GM21737 (cell line): Measurements from ENCODE around the gene HPCA.

ENCODE experiments used
- ATAC-seq: cut with Tn5 transposase; IDR thresholded peaks from one replicate; pipeline ENCODE4 v1.9.1; 2021; ENCODE audit warnings: mild to moderate bottlenecking, moderate library complexity; ENCODE audit not compliant: unreplicated experiment

HPCA gene

DNA sequence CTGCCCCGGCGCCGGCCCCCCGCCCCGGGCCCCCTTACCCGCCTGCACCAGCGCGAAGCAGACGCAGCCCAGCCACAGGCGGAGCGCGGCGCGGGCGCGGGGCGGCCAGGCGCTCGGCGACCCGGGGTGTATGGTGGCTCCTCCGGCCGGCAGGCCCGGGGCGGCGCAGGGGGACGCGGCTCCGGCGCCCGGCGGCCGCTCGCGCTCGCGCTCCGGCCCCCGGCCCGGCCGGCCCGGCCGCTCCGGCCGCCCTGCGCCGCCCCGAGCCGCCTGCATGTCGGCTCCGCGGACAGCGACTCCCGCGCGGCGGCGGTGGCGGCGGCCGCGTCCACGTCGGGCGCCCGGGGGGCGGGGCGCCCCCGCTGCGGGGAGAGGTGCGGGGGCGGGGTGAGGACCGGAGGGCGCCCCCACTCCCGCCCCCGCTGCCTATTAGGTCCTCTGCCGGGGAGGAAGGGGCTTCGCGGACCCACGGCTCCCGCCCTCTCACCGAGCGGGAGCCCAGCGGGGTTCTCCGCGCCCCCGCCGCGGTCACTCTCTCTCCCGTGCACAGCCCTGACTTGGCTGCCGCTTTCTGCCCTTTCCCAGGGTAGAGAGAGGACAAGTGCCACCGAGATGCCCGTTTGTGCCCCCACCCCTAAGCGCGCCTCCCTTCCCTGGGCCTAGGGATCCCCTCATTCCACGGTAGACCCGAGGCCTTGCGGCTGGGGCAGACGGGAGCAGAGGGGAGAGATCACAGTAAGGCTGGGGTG, 15.5 kb upstream of the HPCA start, which contains the start of gene FNDC5:
Gene FNDC5, minus strand, starts transcription at position 298 of the 749 bp plus-strand sequence.
- no peak for ATAC-seq

DNA sequence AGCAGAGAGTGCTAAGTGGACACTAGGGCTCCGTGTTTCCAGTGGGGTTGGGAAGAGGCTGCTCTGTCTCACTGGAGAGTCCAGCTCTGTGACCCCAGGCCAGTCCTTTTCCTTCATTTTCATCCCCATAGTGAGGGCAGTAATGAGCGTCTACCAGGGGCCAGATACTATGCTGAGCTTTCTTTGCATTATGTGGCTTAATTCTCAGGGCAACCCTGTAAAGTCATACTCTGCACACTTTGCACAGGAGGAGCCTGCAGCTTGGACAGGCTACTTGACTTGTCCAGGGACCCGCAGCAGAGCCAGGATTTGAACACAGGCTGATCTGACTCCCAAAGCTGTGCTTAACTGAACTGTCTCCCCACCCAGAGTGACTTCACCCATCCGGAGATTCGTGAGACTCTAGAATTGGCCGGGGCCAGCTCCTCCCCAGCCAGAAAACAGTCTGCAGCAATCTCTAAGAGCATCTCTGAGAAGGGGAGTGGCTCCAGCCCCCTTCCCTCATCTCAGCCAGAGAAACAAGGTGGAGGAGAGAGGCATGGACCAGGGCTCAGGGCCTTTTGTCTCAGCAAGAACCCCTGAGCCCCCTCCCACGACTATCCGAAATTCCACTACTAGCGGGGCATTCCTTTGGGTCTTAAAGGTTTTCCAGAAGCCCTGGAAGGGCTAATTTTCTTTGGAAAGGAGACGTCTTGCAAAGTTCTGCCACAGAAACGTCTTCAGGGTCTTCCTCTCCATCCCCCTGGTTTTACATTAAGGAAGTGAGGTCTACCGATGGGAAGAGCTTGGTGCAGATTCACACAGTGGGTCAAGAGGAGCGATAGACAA, 14.7 kb upstream of the HPCA start:
- ATAC-seq, result no peak

DNA sequence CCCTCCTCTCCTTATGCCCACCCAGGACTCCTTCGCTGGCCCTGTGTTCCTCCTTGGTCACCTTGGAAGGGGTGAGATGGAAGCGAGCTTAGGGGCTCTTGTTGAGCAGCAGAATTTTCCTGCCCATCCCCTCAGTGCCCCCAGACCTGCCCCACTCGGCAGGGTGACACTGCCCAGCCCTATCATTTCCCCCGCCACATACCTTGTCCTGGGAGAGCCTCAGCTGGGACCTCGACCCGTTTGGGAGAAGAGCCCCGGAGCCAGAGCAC, 14.2 kb upstream of the HPCA start:
- no peak for ATAC-seq

DNA sequence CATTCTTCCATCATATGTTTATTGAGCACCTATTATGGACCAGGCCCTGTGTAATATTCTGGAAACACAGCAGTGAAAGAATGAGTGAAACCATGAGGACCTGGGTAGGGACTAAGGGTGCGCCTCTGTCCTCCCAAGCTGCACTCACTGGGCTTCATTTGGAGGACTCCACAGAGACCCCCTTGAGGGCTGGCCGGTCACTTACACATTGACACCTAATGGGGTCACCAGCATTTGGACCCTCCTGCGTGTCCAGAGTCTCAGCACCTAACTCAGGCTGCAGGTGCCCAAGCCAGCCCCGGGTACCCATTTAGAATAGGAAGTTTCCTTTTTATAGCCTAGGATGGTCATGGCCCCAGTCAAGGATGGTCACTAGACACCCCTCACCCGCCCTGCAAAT, 12.8 kb upstream of the HPCA start:
- ATAC-seq, result no peak

DNA sequence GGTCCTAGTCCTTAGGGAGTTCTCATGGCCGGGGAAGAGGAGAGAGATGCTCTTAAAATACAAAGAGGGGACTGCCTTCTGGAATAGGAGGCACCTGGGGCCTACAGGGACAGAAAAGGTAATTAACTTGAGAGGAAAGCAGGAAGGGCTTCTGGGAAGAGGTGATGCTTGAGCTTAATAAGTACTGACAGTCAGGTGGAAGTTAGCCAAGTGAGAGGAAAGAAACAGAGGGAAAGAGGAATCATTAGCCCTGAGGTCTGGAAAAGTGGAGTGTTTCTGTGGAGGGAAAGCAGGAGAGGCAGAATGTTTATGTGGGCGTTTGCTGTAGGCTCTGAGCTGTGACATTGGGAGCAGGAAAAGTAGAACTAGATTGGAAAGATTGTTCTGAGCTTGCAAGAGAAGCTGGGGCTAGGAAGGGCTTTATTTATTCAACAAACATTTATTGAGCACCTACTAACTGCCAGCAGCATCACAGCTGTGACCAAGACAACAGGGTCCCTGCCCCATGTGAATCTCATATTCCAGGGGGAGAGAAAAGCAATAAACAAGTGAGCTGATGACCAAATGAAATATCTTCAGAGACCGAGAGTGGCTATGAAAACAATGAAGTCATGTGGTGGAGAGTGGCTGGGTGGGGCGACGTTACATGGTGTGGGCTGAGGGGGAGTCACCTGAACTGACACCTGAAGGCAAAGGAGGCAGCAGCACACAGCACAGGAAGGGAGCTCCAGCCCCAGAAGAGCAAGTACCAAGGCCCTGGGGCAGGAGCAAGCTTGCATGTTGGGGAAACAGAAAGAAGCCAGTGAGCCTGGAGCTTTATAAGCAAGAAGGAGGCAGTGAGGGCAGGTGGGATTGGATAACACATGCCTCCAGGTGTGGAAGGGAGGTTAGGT, 11.2 kb upstream of the HPCA start:
- no peak for ATAC-seq

DNA sequence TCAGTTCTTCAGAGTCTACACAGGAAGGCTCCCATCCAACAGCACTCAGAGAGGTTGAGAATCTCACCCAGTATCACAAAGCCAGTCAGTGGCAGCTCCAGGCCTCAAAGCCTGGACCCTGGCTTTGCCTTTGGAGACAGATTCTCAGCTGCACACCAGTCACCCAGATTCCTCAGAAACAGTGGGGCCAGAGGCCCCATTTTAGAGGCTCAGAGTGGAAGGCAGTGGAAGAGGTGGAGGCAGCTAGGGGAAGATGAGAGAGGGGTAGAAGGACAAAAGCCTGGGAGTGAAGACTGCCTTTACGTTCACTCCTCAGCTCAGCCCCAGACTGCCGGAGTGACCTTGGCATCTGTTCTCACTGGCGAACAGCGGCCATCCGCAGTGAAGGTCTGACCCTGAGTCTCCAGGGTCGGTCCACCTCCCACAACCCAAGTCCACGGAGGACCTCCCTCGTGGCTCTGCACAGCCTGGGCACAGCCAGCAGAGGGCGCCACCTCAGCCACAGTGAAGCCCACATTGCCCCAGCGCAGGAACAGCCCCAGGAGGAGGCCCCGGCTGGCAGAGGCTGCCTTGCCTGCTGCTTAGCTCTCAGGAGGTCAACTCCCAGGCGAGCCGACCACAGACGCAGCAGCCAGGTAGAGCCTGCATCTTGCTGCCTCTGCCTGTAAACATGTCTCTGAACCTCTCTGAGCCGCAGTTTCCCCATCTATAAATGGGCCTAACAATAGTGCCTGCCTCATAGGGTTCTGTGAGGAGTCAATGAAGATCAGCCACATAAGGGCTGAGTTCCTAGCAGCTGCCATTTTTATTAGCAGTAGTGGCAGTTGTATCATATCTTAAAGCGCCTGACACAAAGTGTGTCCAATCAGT, 9.7 kb upstream of the HPCA start:
- ATAC-seq, result no peak

DNA sequence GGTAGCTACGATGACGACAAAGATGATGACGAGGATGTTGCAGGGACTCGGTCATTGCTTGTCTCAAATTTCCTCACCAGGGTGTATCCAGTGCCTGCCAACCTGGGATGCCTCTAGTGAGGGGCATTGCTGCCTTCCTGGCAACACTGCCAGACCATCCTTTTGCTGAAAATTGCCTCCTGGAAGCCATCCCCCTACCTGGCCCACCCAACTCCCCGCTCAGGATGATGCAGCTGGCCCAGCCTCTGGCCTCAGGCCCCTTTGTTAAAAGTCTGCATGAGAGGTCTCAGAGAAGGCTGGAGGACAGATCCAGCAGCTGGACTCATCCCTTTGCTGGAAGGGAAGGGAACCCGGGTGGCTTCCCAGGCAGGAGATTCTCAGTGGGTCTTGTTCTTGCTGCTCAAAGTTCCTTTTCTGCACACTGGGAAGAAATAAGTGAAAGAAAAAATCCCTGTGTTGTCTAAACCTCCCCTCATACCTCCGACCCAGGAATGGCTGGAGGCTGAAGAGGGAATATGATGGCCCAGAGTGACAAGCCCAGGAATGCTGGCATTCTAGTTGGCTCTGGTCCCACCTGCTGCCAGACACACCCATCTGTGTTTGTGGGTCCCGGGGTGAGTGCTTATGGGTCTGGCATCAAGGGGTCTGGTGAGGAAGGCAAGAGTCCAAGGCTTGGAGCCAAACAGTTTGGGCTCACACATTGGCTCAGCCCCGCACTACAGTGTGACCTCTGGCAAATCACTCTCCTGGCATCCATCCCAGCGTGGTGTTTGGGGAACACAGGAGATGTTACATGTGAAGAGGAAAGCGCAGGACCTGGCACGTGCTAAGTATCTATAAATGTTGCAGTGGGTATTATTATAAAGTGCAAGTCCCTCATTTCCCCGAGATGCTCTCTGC, 8.8 kb upstream of the HPCA start:
- ATAC-seq, result no peak

DNA sequence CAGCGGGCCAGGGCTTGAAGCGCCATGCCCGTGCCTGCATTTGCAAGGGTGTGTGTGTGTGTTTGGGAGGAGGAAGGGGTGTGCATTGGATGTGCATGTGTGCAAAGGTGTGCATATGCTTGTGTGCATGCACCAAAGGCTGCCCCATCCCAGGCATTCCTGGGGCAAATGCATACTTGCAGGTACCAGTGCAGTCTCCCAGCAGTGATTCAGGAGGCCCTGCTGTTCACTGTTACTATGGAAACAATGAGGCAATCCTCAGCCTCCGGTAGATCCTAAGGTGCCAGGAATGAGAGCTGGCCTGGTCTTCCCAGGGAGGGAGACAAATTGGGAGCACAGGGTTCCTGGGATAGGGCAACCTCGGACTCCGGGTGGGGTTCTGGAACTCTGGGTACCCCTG, 8.1 kb upstream of the HPCA start:
- no peak for ATAC-seq

DNA sequence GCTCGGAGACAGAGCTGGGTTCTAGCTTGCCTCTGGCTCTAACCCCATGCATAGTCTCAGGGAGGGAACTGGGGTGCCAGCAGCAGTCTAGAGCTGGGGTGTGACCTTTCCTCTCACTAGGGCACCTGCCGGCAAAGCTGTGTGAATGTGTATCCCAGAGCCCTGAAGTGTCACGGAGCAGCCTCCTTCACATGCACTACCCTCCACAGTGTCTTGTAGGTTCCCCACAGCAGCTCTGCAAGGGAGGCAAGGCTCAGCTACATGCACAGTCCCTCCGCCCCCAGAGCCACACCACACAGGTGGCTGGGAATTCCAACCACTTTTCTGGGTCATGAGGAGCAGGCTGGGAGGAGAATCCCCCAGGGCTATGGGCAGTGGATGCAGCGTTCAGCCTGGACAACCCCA, 7.7 kb upstream of the HPCA start:
- ATAC-seq, result no peak

DNA sequence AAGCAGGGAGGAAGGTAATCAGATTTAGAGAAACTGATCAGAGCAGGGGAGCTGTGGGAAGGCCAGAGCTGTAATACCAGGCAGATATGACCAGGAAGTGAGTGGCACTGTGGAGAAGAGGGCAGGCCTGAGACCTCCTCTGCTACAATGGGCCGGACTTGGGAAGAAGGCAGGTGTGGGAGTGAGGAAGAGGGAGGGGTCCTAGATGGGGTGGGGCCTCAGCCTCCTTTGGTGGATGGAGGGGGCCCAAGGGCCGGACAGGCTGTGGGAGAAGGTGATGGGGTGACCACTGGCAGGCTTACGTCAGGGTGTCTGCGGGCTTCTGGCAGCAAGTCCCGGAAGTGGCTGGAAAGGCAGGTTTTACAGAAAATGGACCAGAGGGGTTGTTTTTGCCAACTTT, 5.0 kb upstream of the HPCA start:
- ATAC-seq, result no peak

DNA sequence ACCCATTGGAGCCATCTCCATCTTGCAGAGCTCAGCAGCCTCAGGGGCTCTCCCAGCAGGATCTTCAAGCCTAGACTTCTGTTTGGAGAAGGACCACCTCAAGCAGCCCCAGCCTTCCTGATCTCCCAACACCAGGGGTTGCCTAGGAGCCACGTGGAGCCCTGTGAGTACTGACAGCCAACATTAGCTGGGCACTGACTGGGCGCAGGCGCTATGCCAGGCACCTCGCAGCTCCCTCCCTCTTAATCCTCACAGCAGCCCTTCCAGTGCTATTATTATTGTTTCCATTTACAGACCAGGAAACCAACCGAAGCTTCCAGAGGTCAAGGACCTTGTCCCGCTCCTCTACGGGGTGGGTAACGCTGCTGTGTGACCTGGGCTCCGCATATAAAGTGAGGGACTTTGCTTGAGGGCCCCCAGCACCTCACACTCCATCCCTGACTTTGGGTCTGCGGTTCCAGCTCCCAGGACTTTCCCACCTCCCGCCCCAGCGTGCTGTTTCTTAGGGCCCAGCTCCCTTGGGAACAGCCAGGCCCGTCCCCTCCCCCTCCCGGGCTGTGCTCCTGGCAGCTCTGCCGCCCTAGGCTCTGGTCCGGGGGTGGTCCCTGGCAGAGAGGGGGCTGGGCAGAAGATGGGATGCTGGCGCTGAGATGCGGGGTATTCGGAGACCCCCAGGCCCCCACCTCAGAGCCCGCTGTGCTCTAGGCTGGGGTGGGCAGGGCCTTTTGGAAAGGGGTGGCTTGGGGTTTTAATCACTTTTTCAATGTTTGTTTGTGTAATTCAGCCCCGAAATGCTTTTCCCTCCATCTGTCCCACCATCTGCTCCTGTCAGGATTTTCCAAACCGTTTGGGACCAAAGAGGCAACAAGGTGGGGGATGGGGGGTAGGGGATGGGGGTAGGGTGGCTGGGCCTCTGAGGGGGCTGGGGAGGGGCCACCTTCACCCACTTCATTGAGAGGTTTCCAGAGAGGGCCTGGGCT, 4.1 kb upstream of the HPCA start:
- ATAC-seq, result no peak

DNA sequence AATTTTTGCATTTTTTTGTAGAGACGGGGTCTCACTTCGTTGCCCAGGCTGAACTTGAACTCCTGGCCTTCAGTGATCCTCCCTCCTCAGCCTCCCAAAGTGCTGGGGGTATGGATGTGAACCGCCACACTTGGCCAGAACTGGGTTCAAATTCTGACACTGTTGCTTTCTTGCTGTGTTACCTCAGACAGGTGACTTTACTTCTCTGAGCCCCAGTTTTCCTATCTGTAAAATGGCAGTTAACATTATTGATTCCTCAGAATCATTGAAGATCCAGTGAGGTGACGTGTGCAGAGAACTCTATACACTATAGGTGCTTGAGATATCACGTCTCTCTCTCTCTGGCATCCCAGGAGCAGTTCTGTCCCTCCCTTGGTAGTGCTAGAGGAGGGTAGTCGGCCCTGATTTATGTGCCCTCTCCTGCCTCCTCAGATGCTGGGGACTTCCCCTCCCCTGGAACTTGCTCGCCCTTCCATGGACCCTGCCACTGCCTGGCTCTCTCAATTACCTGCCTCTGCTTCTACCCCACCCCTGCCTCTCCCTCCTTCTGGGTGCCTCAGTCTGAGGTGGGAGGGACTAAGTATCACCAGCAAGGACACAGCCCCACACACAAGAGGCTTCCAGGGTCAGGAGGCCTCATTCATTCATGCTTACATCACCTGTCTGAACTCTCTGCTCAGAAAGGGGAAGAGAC, 2.8 kb upstream of the HPCA start:
- ATAC-seq, result no peak

DNA sequence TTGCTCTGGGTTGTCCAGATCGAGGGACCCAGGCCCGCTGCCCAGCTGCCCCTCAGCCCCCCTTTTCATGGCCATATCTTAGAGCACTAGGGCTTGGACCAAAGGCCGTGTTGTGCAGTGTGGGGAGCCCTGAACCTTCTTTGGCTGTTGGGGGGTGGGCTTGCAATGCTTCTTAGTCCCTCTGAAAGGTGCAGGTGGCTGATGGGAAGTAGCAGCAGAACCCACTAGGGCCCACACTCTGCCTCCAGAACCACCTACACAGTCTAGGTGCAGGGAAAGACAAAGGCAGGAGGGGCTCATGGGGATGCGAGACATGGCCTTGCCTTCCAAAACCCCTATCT, 2.3 kb upstream of the HPCA start:
- ATAC-seq, result no peak

DNA sequence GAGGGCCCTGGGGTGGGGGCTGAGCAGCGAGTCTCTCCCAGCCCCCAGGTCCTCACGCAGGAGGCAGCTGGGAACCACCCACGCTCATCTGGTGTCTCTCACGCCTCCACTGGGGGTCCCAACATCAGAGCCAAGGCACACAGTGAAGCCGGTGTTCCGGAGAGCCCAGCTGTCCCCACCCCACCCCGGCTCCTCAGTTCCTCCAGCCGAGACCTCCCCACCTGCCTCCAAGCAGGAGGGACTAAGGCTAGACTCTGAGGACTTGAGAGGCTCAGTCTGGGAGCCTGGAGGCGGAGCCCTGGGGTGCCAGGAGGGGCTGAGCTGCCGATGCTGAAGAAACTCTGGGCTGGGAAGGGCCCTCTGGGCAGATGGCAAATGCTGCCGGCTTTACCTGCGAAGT, 1.6 kb upstream of the HPCA start:
- ATAC-seq, result no peak

DNA sequence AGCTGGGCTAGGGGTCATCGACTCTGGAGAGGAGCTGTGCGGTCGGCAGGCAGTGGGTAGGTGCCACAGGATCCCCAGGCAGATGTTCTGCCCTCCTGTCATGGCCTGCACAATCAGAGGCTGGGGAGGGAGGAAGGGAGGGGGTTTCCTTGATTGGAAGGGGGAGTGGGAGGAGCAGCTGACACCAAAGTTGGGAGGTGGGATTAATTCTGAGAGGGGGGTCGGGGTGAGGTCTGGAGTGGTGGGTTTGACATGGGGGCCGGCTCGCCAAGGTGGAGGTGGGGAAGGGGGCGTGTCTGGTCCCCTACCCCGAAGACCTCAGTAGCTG, 651 bp upstream of the HPCA start:
- no peak for ATAC-seq

DNA sequence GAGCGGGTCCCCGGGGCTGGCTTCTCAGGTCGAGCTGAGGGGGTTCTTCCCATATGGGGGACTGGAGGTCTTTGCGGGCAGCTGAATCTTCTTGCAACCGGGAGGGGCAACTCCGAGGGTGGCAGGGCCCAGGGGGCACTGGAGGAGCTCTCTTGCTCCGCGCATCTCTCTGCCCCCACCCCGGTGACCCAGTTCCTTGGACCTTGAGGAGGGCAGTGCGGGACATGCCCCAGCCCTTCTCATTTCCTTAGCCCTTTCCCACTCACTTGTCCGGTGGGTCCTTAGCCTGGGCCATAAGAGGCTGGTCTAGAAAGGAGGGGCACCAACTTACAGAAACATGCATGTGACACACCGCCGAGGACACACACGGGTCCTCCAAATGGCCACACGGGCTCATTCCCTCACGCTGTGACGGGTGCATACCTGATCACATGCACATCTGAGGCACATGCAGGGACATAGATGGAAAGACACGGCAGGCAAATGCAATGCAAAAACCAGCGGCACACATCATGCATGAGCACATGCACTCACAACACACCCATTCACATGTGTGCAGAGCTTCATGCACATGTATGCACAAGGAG, 630 bp downstream of the HPCA start:
- ATAC-seq, result no peak

DNA sequence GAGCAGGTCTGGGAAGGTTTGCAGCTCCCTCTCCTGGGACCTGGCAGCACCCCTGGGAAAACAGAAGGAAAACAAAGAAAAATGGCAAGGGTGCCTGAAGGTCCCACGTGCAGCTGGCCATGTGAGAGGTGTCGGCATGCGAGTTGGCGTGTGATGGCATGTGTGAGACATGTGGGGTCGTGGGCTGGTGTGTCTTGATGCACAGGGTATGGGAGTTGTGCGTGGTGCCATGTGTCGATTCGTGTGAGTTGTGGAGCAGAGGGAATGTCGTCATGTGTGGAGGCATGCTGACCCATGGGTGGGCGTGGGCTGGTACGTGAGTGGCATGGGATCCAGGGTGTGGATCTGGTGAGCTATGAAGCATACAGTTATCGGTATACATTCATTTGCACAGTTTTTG, 1.3 kb downstream of the HPCA start:
- ATAC-seq, result no peak

DNA sequence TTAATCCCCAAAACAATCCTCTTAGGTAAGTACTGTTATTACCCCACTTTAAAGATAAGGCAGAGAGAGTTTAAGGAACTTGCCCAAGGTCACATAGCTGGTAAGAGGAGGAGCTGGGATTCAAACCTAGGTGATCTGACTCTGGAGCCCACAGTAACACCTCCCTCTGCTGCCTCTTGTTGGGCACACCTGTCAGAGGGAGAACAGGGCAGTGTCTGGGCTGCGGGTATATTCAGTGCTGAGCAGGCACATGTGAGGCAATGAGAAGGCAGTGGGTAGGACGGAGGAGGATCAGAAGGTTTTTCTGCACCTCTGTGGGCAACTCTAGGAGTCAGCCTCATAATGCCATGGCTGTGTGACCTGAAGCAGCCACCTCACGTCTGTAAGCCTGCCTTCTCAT, 1.8 kb downstream of the HPCA start:
- no peak for ATAC-seq
